Kidney epithelial cell (primary cell): ENCODE measurements around the gene LRCH3. TPM values are rescaled to one million over a fixed set of nuclear protein-coding genes. Genes with fewer than 3 reads are reported as not detected.

Source experiments
- DNase-seq: peaks from one replicate; pipeline ENCODE4 v3.0.0-alpha.2; 2010; ENCODE audit warnings: low read depth
- H3K27me3 ChIP-seq: 2 replicates; pipeline ENCODE4 v1.6.0; 2011; ENCODE audit warnings: low read length; ENCODE audit not compliant: control insufficient read depth, insufficient read depth
- H3K36me3 ChIP-seq: 2 replicates; pipeline ENCODE4 v1.5.1; 2011; ENCODE audit warnings: low read length; ENCODE audit not compliant: control insufficient read depth, insufficient read depth
- H3K4me3 ChIP-seq: 2 replicates; pipeline ENCODE4 v1.5.1; 2011; ENCODE audit warnings: low read depth, mild to moderate bottlenecking, control low read depth, low read length
- CTCF ChIP-seq: IDR thresholded peaks from 2 replicates; pipeline ENCODE4 v1.5.1; 2011; ENCODE audit warnings: mild to moderate bottlenecking, moderate library complexity, low read length, control low read depth, inconsistent platforms; ENCODE audit not compliant: insufficient read depth, poor library complexity, severe bottlenecking
- total RNA-seq: library from RNA; depleted of rRNA; stranded (reverse); fragments of >200 nt; gene quantifications from 2 replicates; pipeline ENCODE4 v1.2.3, GENCODE V29; 2015

LRCH3 gene
- total RNA-seq, 1 donor from 2014 or later: 22.8 TPM

- no peaks in the 10 kb centered on the region for H3K36me3 ChIP-seq
- DNase-seq: no peak
- no peak for TF ChIP-seq CTCF
- H3K27me3 ChIP-seq: no peaks in the 10 kb centered on the region
- no peak overlapping the region for H3K4me3 ChIP-seq
These were observed 20.3 kb downstream of the LRCH3 start for GRCh38 chr3:197811343-197811742.

- Histone ChIP-seq H3K4me3 (no peak overlapping the region), H3K27me3 (no peaks in the 10 kb centered on the region), H3K36me3 (no peaks in the 10 kb centered on the region)
- no peak for TF ChIP-seq CTCF
- DNase-seq: no peak
These were observed 23.3 kb downstream of the LRCH3 start for GRCh38 chr3:197814372-197814771.

- Histone ChIP-seq H3K4me3 (no peak overlapping the region), H3K27me3 (no peaks in the 10 kb centered on the region), H3K36me3 (no peaks in the 10 kb centered on the region)
- no peak for DNase-seq
- TF ChIP-seq CTCF: no peak
These were observed 29.7 kb downstream of the LRCH3 start for GRCh38 chr3:197820550-197821335.

GRCh38 chr3:197829397-197830045, 38.5 kb downstream of the LRCH3 start:
- Histone ChIP-seq H3K4me3 (no peak overlapping the region), H3K36me3 (no peaks in the 10 kb centered on the region), H3K27me3 (no peaks in the 10 kb centered on the region)
- no peak for DNase-seq
- TF ChIP-seq CTCF: no peak

- Histone ChIP-seq H3K36me3 (no peaks in the 10 kb centered on the region), H3K27me3 (no peaks in the 10 kb centered on the region), H3K4me3 (no peak overlapping the region)
- TF ChIP-seq CTCF: no peak
- no peak for DNase-seq
These were observed 39.4 kb downstream of the LRCH3 start for GRCh38 chr3:197830308-197830966.
